GM10248 (cell line): ENCODE measurements around the gene TAF13.
"Not testable (repeated sequence)": the region's sequence is repeated elsewhere in the genome, so short reads cannot be mapped to it uniquely, and the experiment has no call there.

ENCODE experiments used
- CTCF ChIA-PET: fragments of 300-600 bp; sonication (Branson Sonifier 250); formaldehyde crosslinking; extraction: SDS; loops from one replicate; lab custom pipeline; 2021; ENCODE audit warnings: antibody characterized with exemption; lab: Yijun Ruan, JAX
- POLR2A ChIA-PET: fragments of 350-650 bp; sonication (Branson Sonifier 250); formaldehyde crosslinking; extraction: SDS; loops from one replicate; lab custom pipeline; 2020; ENCODE audit warnings: antibody characterized with exemption; lab: Yijun Ruan, JAX
- DNase-seq: peaks from one replicate; pipeline ENCODE4 v3.0.0; 2012; ENCODE audit errors: extremely low spot score
- CTCF ChIP-seq: IDR thresholded peaks from 2 replicates; pipeline ENCODE4 v1.5.1; 2012; ENCODE audit warnings: mild to moderate bottlenecking, low read depth; ENCODE audit errors: extremely low read depth, missing control alignments, control extremely low read depth

TAF13 gene

GRCh38 chr1:109027841-109028240 lies 48.0 kb downstream of the TAF13 start:
- no peak for TF ChIP-seq CTCF
- CTCF ChIA-PET = interaction anchor here (0.6 to 2.6 kb wide), 7 partner anchors 8 to 83 kb away, joined by 3 to 8 read pairs (median 3); partner anchors contain the start of gene WDR47
- POLR2A ChIA-PET = interaction anchor here (0.6 to 1.0 kb wide), 2 partner anchors 14 kb away, joined by 3 to 5 read pairs; partner anchors contain the start of gene WDR47
- no peak for DNase-seq

- ChIA-PET POLR2A (no interaction called here), CTCF (no interaction called here)
- no peak for DNase-seq
- TF ChIP-seq CTCF = no peak
Measured at GRCh38 chr1:109025694-109026093, 50.1 kb downstream of the TAF13 start.

- no peak for TF ChIP-seq CTCF
- POLR2A ChIA-PET = no interaction called here
- no peak for DNase-seq
- CTCF ChIA-PET = interaction anchor here (1.2 to 1.7 kb wide), 2 partner anchors 10 to 13 kb away, joined by 4 to 5 read pairs; no protein-coding TSS in a partner anchor
Measured at GRCh38 chr1:109024646-109025045, 51.2 kb downstream of the TAF13 start.

GRCh38 chr1:109020693-109021257 lies 55.0 kb downstream of the TAF13 start:
- ChIA-PET CTCF (interaction anchor here (1.1 to 1.4 kb wide), 3 partner anchors 9 to 16 kb away, joined by 3 read pairs; no protein-coding TSS in a partner anchor), POLR2A (no interaction called here)
- DNase-seq = no peak
- TF ChIP-seq CTCF = no peak

- POLR2A ChIA-PET = interaction anchor here (0.7 kb wide), 1 partner anchor 24 kb away, joined by 4 read pairs; the partner anchor contains the start of gene WDR47
- not testable (repeated sequence) for DNase-seq
- CTCF ChIA-PET = interaction anchor here (1.1 to 1.2 kb wide), 2 partner anchors 10 kb away, joined by 3 to 5 read pairs; no protein-coding TSS in a partner anchor
Measured at GRCh38 chr1:109017719-109018118, 58.1 kb downstream of the TAF13 start.

GRCh38 chr1:109017134-109017533 lies 58.7 kb downstream of the TAF13 start:
- no peak for TF ChIP-seq CTCF
- CTCF ChIA-PET = interaction anchor here (1.2 to 2.0 kb wide), 2 partner anchors 11 to 16 kb away, joined by 3 to 6 read pairs; no protein-coding TSS in a partner anchor
- POLR2A ChIA-PET = interaction anchor here (0.7 kb wide), 1 partner anchor 25 kb away, joined by 4 read pairs; the partner anchor contains the start of gene WDR47
- DNase-seq = no peak
